ENCODE data around the gene TMPRSS9. TPM values are rescaled to one million over a fixed set of nuclear protein-coding genes. Genes with fewer than 3 reads are reported as not detected.

TMPRSS9 gene
- total RNA-seq, 4 donors from 2014 or later: 0.54 to 2.5 (median 0.85) TPM; not detected in 1

DNA sequence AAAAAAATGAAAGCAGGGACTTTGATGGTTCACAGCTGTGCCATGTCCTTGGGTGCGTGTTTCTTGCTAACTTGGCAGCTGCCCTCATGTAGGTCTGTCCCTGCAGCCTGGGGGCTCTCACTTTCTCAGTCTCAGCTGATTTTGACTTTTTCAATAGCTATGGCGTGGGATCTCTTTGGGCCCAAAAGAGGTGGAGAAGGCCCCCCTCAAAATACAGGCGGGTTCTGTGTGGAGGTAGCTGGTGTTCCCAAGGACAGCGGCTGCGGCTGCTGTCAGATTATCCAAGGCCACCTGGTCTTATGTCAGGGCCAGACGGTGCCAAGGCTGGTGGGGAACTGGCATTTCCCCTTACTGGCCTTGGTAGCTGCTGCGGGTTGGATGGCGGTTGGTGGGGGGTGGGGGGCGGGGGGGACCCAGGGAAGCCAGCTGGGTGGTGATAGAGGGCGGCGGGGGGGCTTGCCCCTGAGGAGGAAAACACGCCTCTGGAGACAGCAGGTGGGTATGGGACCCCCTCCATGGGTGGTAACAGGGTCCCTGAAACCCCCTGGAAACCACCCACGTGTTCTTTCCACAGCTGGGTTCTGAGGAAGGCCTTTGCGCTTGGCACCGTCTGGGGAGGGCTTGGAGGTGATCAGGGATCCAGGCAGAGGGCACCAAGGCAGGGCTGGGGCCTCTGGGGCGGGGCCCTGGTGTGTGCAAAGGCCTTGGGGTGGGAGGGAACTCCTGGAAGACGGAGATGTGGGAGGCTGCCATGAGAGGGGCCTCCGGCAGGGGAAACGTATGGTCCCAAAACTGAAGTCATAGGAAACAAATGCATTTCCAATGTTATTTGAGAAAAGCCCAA is 63.2 kb downstream of the TMPRSS9 start:
- peaks cover 0 to 26% (median 14%) of the 10 kb centered on the region in 4 donors for H3K4me1 ChIP-seq
- H3K9me3 ChIP-seq: no peaks in the 10 kb centered on the region
- no peak for DNase-seq
- TF ChIP-seq POLR2A (IDR thresholded peaks at IDR 0.05): no peak
- TF ChIP-seq, protein P1, sequence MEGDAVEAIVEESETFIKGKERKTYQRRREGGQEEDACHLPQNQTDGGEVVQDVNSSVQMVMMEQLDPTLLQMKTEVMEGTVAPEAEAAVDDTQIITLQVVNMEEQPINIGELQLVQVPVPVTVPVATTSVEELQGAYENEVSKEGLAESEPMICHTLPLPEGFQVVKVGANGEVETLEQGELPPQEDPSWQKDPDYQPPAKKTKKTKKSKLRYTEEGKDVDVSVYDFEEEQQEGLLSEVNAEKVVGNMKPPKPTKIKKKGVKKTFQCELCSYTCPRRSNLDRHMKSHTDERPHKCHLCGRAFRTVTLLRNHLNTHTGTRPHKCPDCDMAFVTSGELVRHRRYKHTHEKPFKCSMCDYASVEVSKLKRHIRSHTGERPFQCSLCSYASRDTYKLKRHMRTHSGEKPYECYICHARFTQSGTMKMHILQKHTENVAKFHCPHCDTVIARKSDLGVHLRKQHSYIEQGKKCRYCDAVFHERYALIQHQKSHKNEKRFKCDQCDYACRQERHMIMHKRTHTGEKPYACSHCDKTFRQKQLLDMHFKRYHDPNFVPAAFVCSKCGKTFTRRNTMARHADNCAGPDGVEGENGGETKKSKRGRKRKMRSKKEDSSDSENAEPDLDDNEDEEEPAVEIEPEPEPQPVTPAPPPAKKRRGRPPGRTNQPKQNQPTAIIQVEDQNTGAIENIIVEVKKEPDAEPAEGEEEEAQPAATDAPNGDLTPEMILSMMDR (IDR thresholded peaks at IDR 0.05): no peak
- H3K4me3 ChIP-seq: no peak overlapping the region
- no peak overlapping the region for H3K27ac ChIP-seq
- H3K36me3 ChIP-seq: peaks cover 0 to 5% (median 0%) of the 10 kb centered on the region in 3 donors
- no peaks in the 10 kb centered on the region for H3K27me3 ChIP-seq

DNA sequence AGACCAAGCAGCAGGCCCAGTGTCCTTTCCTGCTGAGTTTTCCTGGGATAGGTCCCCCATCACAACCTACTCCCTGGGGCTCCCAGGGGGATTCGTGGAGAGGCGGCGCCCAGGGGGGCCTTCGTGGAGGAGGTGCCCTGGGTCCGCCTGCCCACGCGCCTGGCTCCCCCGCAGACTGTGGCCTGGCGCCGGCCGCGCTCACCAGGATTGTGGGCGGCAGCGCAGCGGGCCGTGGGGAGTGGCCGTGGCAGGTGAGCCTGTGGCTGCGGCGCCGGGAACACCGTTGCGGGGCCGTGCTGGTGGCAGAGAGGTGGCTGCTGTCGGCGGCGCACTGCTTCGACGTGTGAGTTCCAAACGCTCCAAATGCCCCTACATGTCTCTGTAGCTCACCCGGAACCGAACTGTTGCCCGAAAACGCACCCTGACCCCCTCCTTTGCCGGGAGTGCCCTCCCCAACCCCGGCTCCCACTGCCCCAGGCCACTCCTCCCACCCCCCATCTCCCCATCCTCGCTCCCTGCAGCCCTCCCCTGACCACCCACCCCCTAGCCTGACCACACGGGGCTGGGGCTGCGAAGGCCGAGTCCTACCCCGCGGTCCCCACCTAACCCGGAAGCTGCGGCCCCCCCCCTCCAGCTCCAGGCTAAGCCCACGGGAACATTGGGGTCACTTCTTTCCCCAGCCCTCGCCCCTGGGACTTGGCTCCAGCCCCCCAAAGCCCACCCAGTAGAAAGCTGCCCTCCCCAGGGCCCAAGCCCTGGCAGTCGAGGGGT is 64.0 kb downstream of the TMPRSS9 start:
- Histone ChIP-seq H3K27ac (no peak overlapping the region), H3K27me3 (no peaks in the 10 kb centered on the region), H3K4me1 (peaks cover 0 to 32% (median 15%) of the 10 kb centered on the region in 4 donors), H3K36me3 (peaks cover 0 to 5% (median 0%) of the 10 kb centered on the region in 3 donors), H3K9me3 (no peaks in the 10 kb centered on the region), H3K4me3 (no peak overlapping the region)
- TF ChIP-seq, protein P1 (IDR thresholded peaks at IDR 0.05): no peak
- TF ChIP-seq POLR2A (IDR thresholded peaks at IDR 0.05): no peak
- no peak for DNase-seq

DNA sequence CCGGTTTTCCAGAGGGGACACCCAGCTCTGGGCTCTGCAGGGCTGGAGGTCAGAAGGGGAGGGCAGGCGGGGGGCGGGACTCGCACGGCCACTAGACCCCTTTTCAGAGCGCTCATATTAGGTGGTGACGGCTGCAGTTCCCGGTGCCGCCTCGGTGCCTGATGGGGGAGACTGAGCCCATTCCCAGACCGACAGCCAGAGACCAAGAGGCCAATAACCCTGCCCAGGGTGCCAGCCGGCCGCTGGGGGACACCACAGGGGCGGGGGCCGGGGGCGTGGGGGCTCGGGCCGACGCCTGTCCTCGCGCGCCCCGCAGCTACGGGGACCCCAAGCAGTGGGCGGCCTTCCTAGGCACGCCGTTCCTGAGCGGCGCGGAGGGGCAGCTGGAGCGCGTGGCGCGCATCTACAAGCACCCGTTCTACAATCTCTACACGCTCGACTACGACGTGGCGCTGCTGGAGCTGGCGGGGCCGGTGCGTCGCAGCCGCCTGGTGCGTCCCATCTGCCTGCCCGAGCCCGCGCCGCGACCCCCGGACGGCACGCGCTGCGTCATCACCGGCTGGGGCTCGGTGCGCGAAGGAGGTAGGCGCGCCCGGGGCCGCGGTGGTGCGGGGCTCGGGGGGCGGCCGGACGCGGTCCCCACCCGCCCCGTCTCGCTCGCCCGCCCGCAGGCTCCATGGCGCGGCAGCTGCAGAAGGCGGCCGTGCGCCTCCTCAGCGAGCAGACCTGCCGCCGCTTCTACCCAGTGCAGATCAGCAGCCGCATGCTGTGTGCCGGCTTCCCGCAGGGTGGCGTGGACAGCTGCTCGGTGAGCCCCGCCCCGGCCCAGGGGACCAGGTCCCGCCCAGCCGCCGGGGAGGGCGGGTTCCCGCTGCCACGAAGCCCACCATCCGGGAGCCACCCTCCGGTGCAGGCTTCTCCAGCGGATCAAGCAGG is 64.9 kb downstream of the TMPRSS9 start:
- peaks cover 0 to 5% (median 0%) of the 10 kb centered on the region in 3 donors for H3K36me3 ChIP-seq
- no peak overlapping the region for H3K27ac ChIP-seq
- DNase-seq: peak in 1 of 3 donors; percentile 47
- no peaks in the 10 kb centered on the region for H3K9me3 ChIP-seq
- H3K4me3 ChIP-seq: peak overlapping the region in 1 of 4 donors; percentile 8
- TF ChIP-seq, protein P1 (IDR thresholded peaks at IDR 0.05): no peak
- no peak for TF ChIP-seq POLR2A (IDR thresholded peaks at IDR 0.05)
- peaks cover 0 to 32% (median 15%) of the 10 kb centered on the region in 4 donors for H3K4me1 ChIP-seq
- H3K27me3 ChIP-seq: no peaks in the 10 kb centered on the region

DNA sequence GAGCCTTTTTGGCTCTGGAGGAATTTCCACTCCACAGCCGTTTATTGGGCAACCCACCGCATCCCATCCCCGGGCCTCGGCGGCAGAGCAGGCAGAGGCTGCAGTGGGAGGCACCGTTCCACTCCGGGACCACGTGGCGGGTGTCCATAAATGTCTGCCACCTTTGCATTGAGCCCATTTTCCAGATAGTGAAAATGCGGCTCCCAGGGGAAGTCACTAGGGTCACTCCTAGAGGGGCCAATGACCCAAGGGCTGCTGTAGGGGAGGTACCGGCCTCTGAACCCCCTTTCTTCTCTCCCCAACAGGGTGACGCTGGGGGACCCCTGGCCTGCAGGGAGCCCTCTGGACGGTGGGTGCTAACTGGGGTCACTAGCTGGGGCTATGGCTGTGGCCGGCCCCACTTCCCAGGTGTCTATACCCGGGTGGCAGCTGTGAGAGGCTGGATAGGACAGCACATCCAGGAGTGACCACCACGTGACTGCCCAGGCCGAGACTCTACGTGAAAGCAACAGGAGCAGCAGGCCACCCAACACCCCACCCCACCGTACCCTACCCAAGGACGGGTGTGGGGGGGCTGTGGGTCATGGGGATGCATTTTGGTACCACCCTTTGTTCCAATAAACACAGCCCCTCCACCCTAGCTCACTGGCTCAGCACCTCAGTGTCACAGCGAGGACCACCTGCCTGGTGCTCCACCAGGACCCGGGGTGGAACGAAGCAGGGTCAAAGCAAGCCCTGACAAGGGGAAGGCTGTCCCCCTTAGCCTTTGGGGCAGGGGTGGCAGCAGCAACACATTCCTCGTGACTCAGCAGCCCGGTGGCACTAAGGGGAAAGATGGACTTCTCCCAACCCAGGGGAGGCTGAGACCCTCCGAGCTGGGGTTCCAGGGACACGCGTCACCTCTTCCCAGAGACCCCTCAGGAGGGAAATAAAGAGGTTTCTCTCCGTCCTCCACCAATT is 65.8 kb downstream of the TMPRSS9 start:
- DNase-seq: peak in 1 of 3 donors; percentile 48
- TF ChIP-seq, protein P1 (IDR thresholded peaks at IDR 0.05): no peak
- TF ChIP-seq POLR2A (IDR thresholded peaks at IDR 0.05): no peak
- H3K9me3 ChIP-seq: no peaks in the 10 kb centered on the region
- H3K36me3 ChIP-seq: peaks cover 0 to 5% (median 0%) of the 10 kb centered on the region in 3 donors
- peaks cover 0 to 32% (median 15%) of the 10 kb centered on the region in 4 donors for H3K4me1 ChIP-seq
- no peaks in the 10 kb centered on the region for H3K27me3 ChIP-seq
- H3K27ac ChIP-seq: peak overlapping the region in 1 of 4 donors; percentile 98
- peak overlapping the region; percentile 59 to 85 (median 72) for H3K4me3 ChIP-seq

Data from Peyer's patch (tissue), 4 donors.